GM12892 (cell line): Measurements from ENCODE around the gene SRP9.

ENCODE experiments used
- POLR2A ChIP-seq: IDR thresholded peaks from 2 replicates; pipeline ENCODE4 v1.6.1; 2011; ENCODE audit warnings: low read depth, low read length, control low read depth
- POLR2AphosphoS5 ChIP-seq: IDR thresholded peaks from 2 replicates; pipeline ENCODE4 v1.6.1; 2011; ENCODE audit warnings: low read depth, low read length, control low read depth

DNA sequence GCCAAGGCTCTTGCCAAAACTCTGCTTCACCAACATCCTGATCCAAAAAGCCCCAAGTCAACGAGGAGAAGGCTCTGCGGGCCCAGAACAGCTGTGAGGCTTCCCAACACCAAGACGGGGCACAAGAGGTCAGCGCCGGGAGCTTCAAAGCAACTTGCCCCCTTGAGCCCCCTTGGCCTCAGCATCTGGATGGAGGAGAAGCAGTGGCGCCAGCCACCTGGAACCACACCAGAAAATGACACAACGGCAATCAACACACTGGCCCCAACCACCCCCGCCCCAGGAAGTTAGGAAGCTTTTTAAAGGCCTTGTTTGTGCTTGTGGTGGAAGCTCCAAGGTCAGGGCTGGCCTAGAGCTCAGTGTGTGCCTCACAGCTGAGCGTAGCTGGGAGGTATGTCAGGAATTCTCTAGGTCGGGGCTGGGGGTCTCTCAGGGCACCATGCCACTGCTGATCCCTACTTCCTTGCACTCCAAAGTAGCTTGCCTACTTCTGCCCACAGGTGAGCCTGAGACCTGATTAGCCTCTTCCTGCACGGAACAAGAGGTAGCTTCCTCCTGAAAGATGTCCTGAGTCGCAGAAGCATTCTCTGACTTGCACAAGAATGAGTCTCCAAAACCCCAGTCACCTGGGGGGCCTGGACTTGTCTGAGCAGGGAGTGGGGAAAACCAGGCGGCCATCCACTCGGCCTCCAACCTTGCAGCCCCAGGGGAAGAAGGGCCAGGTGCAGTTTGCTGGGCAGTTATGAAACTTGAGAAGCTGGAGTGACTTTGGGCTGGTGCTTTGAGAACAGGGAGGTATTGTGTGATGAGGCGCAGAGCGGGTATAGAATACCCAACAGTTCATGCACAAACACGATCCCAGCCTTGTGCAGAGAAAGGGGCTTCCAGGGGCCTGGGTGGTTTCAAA is 9.7 kb upstream of the SRP9 start:
- TF ChIP-seq POLR2A (no peak), POLR2AphosphoS5 (no peak)
